ENCODE results near the gene DEDD.

Gene DEDD

GRCh38 chr1:161162806-161163205 lies 30.3 kb upstream of the DEDD start:
- no peak for DNase-seq

- no peak for DNase-seq
Measured at GRCh38 chr1:161162052-161162451, 29.6 kb upstream of the DEDD start.

DNA sequence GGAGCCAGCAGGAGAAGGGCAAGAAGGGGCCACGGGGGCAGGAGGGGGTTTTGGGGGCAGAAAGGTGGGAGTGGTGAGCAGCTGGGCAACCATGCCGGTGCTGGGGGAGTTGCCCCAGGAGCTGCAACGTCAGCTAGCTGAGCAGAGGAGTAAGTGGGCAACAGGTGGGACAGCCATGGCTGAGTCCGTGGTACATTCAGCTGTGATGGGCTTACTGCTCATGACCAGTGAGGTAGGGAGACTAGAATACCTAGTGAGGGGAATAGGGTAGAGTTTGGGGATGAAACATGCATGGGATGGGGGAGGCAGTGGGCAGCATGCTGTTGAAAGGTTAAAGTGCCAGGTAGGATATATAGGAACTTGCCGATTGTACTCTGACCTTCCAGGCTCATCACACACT lies 29.2 kb upstream of the DEDD start:
- DNase-seq = no peak

DNA sequence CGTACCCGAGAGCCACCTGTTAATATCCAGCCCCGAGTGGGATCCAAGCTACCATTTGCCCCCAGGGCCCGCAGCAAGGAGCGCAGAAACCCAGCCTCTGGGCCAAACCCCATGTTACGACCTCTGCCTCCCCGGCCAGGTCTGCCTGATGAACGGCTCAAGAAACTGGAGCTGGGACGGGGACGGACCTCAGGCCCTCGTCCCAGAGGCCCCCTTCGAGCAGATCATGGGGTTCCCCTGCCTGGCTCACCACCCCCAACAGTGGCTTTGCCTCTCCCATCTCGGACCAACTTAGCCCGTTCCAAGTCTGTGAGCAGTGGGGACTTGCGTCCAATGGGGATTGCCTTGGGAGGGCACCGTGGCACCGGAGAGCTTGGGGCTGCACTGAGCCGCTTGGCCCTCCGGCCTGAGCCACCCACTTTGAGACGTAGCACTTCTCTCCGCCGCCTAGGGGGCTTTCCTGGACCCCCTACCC lies 28.2 kb upstream of the DEDD start:
- no peak for DNase-seq

DNA sequence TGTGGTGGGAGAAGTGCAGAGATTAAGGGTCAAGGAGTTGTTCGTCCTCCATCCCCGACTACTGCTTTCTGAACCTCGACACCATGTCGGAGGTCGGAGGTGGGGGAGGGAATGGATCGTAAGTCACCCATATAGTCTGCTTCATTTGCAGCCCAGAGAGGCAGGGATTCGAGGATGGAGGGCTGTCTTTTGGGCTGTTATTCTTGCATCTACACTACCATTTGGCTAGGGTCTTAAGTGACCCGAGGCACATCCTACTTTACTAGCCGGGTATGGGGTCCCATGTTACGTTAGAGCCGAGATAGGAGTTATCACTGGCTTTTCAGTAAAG lies 27.4 kb upstream of the DEDD start:
- DNase-seq = no peak

GRCh38 chr1:161159087-161159912 lies 26.8 kb upstream of the DEDD start, which contains the start of gene USP21:
USP21 (plus strand) TSS chr1:161159500; CDS start chr1:161160641, 1,141 bp downstream.
- peak; percentile 79 for DNase-seq

DNA sequence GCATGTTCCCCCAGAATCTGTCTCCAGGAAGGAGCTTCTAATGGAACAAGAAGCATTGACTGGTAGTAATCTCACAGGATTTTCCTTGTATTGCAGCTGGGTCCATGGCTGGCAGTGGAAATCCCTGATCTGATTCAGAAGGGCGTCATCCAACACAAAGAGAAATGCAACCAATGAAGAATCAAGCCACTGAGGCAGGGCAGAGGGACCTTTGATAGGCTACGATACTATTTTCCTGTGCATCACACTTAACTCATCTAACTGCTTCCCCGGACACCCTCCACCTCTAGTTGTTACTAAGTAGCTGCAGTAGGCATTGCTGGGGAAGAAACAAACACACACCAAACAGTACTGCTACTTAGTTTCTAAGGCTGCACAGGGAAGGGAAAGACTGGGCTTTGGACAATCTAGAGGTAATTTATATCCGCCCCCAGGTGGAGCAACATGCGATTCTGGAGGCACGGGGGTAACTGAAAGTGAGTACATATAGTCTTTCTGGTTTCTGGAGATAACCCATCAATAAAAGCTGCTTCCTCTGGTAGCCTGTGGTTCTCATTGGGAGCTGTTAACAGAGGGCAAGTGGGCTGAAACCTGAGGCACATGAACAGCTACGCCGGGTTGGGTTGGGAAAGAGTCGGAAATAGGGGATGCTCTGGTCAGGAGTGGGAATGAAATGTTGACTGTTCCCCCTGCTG lies 26.0 kb upstream of the DEDD start:
- DNase-seq = no peak

GRCh38 chr1:161157867-161158266 lies 25.4 kb upstream of the DEDD start:
- DNase-seq = no peak

DNA sequence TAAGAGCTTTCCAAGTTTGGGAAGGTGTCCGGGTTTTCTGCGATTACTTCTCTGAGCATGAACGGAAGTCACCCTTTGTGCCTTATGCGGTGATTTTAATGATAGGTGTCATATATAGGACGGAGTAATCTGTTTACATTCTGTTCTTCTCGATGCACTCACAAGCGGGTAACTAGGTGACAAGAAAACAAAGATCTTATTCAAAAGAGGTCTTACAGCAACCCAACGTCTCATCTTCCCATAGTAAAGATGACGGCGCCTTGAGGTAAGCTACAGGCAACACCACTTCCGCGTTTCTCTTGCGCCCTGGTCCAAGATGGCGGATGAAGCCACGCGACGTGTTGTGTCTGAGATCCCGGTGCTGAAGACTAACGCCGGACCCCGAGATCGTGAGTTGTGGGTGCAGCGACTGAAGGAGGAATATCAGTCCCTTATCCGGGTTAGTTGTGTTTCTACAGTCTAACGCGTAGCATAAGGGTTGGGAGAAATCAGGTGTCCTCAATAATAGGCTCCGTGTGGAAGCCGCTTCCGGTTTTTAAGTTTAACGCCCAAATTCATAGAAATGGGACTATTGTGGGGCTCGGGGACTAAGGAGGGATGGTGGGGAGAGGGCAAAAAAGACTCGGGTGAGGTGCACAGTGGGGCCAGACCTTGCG lies 21.3 kb upstream of the DEDD start, which contains the start of gene UFC1:
UFC1 (plus strand) TSS at position 297 of the 656 bp plus-strand sequence; CDS start at position 317, 20 bp downstream.
- DNase-seq = peak; percentile 85

DNA sequence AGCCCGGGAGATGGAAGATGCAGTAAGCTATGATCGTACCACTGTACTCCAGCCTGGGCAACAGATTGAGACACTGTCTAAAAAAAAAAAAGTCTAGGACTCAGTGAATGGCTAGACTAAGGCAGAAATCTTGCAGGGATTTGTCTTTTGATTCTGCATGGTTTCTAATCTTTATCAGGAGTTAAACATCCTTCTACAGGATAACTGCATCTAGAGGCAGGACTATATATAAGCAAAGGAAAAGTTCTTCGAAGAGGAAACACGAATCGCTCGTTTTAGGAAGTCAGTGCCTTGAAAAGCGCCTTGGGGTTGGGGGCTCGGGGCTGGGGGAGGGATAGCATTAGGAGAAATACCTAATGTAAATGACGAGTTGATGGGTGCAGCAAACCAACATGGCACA lies 20.7 kb upstream of the DEDD start:
- DNase-seq = no peak

DNA sequence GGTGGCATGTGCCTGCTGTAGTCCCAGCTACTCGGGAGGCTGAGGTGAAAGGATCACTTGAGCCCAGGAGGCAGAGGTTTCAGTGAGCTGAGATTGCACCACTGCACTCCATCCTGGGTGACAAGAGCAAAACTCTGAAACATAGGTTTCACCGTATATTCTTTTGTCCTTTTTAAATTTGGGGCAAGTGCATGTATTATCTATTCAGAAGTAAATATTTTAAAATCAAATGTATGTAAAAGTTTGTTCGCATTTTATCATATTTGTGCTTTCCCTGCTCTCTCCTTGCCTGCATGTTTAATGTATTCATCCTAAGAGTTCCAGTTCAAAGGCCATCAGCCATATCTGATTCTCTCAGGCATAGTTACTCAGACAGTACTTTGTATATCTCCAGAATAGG lies 13.4 kb upstream of the DEDD start:
- no peak for DNase-seq

DNA sequence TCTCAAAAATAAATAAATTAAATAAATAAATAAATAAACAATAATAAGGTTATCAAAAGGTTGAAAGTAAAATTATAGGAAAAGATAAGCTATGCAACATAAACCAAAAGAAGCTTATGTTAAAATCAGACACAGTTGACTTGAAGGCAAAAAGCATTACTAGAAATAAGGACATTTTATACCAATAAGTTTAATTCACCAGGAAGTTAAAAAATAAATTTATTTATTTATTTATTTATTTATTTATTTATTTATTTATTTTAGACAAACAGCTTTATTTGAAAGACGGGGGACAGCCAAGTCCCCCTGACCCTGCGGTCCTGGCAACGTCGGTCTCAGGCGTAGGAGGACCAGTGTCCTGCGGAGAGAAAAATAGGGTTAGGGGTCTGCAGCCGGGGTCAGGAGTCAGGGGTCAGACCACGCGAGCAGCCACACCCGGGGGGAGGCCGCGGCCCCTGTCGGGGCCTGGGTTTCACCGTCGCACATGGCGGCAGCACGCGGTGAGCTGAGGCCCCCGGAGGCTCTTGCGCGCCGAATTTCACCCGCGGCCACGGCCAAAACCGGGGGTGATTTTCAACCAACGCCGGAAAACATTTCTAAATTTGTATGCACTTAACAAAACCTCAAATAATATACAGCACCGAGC lies 8.4 kb upstream of the DEDD start:
- DNase-seq = no peak

DNA sequence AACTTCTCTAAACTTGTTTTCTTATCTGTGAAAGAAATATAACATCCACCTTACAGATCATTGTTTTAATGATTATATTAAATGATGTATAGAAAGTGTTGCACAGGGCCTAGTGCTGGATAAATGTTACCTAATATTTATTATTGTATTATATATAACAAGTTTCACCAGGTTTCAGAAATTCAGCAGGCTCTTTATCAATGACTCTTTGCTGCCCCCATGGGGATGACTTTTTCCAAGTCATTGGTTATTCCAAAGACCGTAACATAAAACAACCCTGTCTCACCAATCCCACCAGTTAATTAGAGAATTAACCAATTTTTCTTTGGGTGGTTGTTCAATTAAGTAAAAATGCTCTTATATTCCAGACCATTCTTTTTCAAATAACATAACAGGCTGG lies 7.3 kb upstream of the DEDD start:
- no peak for DNase-seq

- DNase-seq = no peak
Measured at GRCh38 chr1:161138431-161138830, 6.0 kb upstream of the DEDD start.

GRCh38 chr1:161137881-161138280 lies 5.4 kb upstream of the DEDD start:
- DNase-seq = no peak

- no peak for DNase-seq
Measured at GRCh38 chr1:161133220-161133740, 813 bp upstream of the DEDD start.

GRCh38 chr1:161131523-161132409 lies 701 bp downstream of the DEDD start:
- no peak for DNase-seq

GRCh38 chr1:161130266-161130665 lies 2.2 kb downstream of the DEDD start:
- DNase-seq = no peak

- no peak for DNase-seq
Measured at GRCh38 chr1:161128591-161129420, 3.7 kb downstream of the DEDD start.

DNA sequence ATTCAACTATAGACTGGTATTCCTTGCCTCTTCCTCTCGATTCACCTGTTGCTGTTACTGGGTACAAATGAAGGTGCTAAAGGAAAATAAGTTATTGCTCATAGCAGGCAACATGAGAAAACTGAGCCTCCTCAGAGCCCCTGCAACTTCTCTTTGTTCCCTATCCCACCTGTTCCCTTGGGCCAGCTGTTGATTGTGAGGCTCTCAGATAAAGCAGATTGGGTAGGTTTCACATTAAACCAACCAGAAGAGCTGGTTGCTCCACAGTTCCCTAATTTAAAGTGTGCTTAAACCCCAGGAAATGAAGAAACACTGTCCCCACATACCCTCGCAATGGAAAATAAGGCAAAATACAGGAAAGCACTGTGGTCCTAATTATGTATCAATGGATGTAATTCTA lies 4.8 kb downstream of the DEDD start:
- no peak for DNase-seq

DNA sequence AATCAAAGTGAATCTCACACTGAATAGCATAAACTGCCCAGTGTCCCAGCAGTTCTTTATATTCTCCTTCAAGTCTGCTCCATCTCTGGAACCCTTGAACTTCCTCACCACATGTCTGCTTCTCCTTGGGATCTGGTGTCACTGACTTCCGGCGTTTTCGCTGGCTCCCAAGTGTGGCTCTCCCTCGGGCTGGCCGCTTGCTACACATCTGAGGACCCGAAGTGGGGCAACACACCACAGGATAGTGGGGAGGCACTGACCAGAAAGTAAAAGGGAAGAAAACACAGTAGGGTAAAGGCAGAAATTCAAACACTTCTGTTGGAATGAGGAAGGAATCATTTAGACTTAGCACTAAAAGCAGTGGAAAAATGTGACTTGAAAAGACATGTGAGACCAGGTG lies 9.5 kb downstream of the DEDD start:
- no peak for DNase-seq

All from NCI-H446 treated with DMSO at 0.1 percent for 48 hours (cell line).